ENCODE data around the gene CD163.
A peak's percentile ranks its signal among the peaks of the same experiment; 100 is the strongest.
"Not testable (repeated sequence)": the region's sequence is repeated elsewhere in the genome, so short reads cannot be mapped to it uniquely, and the experiment has no call there.

Gene CD163

GRCh38 chr12:7444076-7444475 lies 59.5 kb downstream of the CD163 start, which contains the start of gene CD163L1:
CD163L1 (minus strand) TSS chr12:7444153; CDS start chr12:7444127, 26 bp downstream.
- CTCF ChIA-PET, result no interaction called here
- no peak for DNase-seq (ENCODE audit: extremely low spot score)

GRCh38 chr12:7441216-7441615 lies 62.4 kb downstream of the CD163 start:
- DNase-seq (ENCODE audit: extremely low spot score), result no peak
- TF ChIP-seq TARDBP (IDR thresholded peaks at IDR 0.05) (no peak), SP1 (IDR thresholded peaks at IDR 0.05) (no peak), FOXA1 (IDR thresholded peaks at IDR 0.05) (no peak), FOXM1 (IDR thresholded peaks at IDR 0.05; ENCODE audit: borderline replicate concordance) (no peak), FOXK2 (IDR thresholded peaks at IDR 0.05) (no peak), LEF1 (IDR thresholded peaks at IDR 0.05; ENCODE audit: borderline replicate concordance) (no peak), BHLHE40 (IDR thresholded peaks at IDR 0.05; ENCODE audit: borderline replicate concordance) (no peak), CTBP1 (IDR thresholded peaks at IDR 0.05; ENCODE audit: borderline replicate concordance) (no peak), ARNT (IDR thresholded peaks at IDR 0.05) (no peak), SUZ12 (IDR thresholded peaks at IDR 0.05) (no peak), L3MBTL2 (conservative IDR thresholded peaks at IDR 0.05) (no peak), ZNF384 (IDR thresholded peaks at IDR 0.05) (no peak), NFRKB (IDR thresholded peaks at IDR 0.05) (no peak), ELF4 (IDR thresholded peaks at IDR 0.05) (no peak), PKNOX1 (IDR thresholded peaks at IDR 0.05) (no peak), HDGF (IDR thresholded peaks at IDR 0.05; ENCODE audit: borderline replicate concordance) (no peak)
- ChIA-PET CTCF (no interaction called here), POLR2A (no interaction called here)

More at GRCh38 chr12:7444076-7444475, 59.5 kb downstream of the CD163 start, which contains the start of gene CD163L1:
- no peak for TF ChIP-seq HDGF (IDR thresholded peaks at IDR 0.05; ENCODE audit: borderline replicate concordance)
- no peak for TF ChIP-seq PKNOX1 (IDR thresholded peaks at IDR 0.05)
- TF ChIP-seq CTBP1 (IDR thresholded peaks at IDR 0.05; ENCODE audit: borderline replicate concordance), result no peak
- TF ChIP-seq FOXM1 (IDR thresholded peaks at IDR 0.05; ENCODE audit: borderline replicate concordance), result no peak
- no peak for TF ChIP-seq TARDBP (IDR thresholded peaks at IDR 0.05)
- TF ChIP-seq SP1 (IDR thresholded peaks at IDR 0.05), result no peak
- TF ChIP-seq ARNT (IDR thresholded peaks at IDR 0.05), result no peak
- POLR2A ChIA-PET, result no interaction called here

- TF ChIP-seq SUZ12 (IDR thresholded peaks at IDR 0.05) (no peak), L3MBTL2 (conservative IDR thresholded peaks at IDR 0.05) (peak; percentile 71)
- peak; percentile 32 for DNase-seq (ENCODE audit: extremely low spot score)
- ChIA-PET CTCF (interaction anchor here (0.7 kb wide), 1 partner anchor 299 kb away, joined by 3 read pairs; no protein-coding TSS in a partner anchor), POLR2A (no interaction called here)
These were observed 63.7 kb downstream of the CD163 start for GRCh38 chr12:7439579-7440505.

GRCh38 chr12:7438291-7438995 lies 65.1 kb downstream of the CD163 start:
- POLR2A ChIA-PET; CTCF ChIA-PET; DNase-seq (ENCODE audit: extremely low spot score): not testable (repeated sequence)

GRCh38 chr12:7437494-7437893 lies 66.1 kb downstream of the CD163 start:
- POLR2A ChIA-PET; DNase-seq (ENCODE audit: extremely low spot score); CTCF ChIA-PET: not testable (repeated sequence)

GRCh38 chr12:7434670-7435069 lies 68.9 kb downstream of the CD163 start:
- CTCF ChIA-PET, result no interaction called here
- no peak for TF ChIP-seq HDGF (IDR thresholded peaks at IDR 0.05; ENCODE audit: borderline replicate concordance)
- no peak for TF ChIP-seq TARDBP (IDR thresholded peaks at IDR 0.05)
- no peak for TF ChIP-seq ELF4 (IDR thresholded peaks at IDR 0.05)
- TF ChIP-seq ARNT (IDR thresholded peaks at IDR 0.05), result no peak
- no peak for TF ChIP-seq BHLHE40 (IDR thresholded peaks at IDR 0.05; ENCODE audit: borderline replicate concordance)
- TF ChIP-seq FOXA1 (IDR thresholded peaks at IDR 0.05), result no peak
- TF ChIP-seq SUZ12 (IDR thresholded peaks at IDR 0.05), result no peak
- TF ChIP-seq L3MBTL2 (conservative IDR thresholded peaks at IDR 0.05), result no peak
- TF ChIP-seq ZNF384 (IDR thresholded peaks at IDR 0.05), result no peak
- no peak for TF ChIP-seq FOXM1 (IDR thresholded peaks at IDR 0.05; ENCODE audit: borderline replicate concordance)
- TF ChIP-seq PKNOX1 (IDR thresholded peaks at IDR 0.05), result no peak
- no peak for TF ChIP-seq CTBP1 (IDR thresholded peaks at IDR 0.05; ENCODE audit: borderline replicate concordance)
- TF ChIP-seq NFRKB (IDR thresholded peaks at IDR 0.05), result no peak
- TF ChIP-seq SP1 (IDR thresholded peaks at IDR 0.05), result no peak
- no peak for TF ChIP-seq LEF1 (IDR thresholded peaks at IDR 0.05; ENCODE audit: borderline replicate concordance)
- TF ChIP-seq FOXK2 (IDR thresholded peaks at IDR 0.05), result no peak
- POLR2A ChIA-PET, result no interaction called here
- DNase-seq (ENCODE audit: extremely low spot score), result no peak

All from HEK293T (cell line).